ENCODE data around the gene TBC1D4.

The TBC1D4 gene

DNA sequence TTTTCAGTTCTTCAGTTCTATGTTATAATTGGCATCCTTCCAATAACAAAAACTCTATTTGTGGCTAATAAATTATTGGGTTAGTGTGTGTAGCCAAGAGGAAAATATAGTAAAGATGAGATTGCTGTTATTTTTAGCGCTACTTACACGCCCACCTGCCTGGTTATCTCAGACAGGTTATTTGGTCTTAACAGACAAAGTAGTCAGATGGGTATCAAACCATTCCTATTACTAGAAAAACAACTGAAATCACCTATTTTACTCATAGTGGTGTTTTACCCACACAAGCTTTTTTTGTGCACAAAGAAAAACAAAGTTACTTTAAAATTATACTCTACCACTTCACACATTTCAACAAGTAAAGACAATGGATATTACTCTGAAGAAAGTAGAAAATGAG, 151.2 kb downstream of the TBC1D4 start:
- no peak overlapping the region for H3K4me3 ChIP-seq (ENCODE audit: low read depth, low read length)
- TF ChIP-seq, protein P1, sequence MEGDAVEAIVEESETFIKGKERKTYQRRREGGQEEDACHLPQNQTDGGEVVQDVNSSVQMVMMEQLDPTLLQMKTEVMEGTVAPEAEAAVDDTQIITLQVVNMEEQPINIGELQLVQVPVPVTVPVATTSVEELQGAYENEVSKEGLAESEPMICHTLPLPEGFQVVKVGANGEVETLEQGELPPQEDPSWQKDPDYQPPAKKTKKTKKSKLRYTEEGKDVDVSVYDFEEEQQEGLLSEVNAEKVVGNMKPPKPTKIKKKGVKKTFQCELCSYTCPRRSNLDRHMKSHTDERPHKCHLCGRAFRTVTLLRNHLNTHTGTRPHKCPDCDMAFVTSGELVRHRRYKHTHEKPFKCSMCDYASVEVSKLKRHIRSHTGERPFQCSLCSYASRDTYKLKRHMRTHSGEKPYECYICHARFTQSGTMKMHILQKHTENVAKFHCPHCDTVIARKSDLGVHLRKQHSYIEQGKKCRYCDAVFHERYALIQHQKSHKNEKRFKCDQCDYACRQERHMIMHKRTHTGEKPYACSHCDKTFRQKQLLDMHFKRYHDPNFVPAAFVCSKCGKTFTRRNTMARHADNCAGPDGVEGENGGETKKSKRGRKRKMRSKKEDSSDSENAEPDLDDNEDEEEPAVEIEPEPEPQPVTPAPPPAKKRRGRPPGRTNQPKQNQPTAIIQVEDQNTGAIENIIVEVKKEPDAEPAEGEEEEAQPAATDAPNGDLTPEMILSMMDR (IDR thresholded peaks at IDR 0.05; ENCODE audit: low read depth, low read length): no peak

DNA sequence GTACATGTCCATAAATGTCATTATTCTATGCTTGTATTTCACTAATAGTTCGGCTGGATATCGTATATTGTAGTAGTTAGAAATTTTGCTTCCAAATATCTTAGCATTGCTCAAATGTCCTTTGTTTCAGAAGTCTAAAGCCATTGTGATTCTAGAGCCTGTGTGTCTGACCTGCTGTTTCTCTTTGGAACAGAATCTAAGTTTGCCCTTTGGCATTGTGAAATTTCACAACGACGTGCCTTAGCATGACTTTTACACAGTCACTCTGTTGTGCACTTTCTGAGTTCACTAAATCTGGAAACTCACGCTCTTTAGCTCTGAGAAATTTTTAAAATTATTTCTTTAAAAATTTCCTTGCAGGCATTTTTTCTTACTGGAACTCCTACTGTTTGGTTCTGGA, 152.2 kb downstream of the TBC1D4 start:
- H3K4me3 ChIP-seq (ENCODE audit: low read depth, low read length): no peak overlapping the region
- TF ChIP-seq, protein P1 (IDR thresholded peaks at IDR 0.05; ENCODE audit: low read depth, low read length): no peak

DNA sequence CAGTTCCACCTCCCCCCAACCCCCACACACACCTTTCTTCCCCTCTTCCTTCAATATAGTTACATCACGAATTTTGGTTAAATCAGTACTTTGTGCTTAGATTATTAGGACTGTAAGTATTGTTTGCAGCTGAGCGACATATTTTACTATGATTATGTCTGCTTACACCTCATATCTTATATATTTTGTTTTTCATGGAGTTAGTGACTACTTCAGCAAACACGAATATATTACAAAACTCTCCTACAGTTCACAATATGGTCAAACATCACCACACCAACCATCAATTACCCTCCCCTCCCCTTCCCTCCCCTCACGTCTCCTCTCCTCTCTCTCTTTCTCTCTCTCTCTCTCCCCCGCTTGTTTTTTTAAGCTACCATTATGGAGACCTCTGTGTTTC, 152.9 kb downstream of the TBC1D4 start:
- TF ChIP-seq, protein P1 (IDR thresholded peaks at IDR 0.05; ENCODE audit: low read depth, low read length): no peak
- H3K4me3 ChIP-seq (ENCODE audit: low read depth, low read length): no peak overlapping the region

DNA sequence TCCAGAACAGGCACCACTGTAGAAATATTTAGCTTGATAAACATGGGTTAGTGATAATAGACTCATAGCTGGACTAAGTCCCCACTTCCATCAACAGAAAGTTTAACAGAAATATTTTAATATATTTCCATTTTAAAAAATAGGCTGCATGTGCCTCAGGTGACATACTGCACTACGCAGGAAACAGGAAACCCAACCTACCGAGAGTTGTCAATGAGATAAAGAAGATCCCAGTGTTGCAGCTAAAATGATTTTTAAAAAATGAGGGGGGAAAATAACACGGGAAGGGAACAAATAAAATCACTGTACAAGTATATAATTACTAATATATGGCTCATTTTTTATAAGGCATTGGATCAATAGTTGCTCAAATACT, 154.8 kb downstream of the TBC1D4 start:
- no peak overlapping the region for H3K4me3 ChIP-seq (ENCODE audit: low read depth, low read length)
- TF ChIP-seq, protein P1 (IDR thresholded peaks at IDR 0.05; ENCODE audit: low read depth, low read length): no peak

DNA sequence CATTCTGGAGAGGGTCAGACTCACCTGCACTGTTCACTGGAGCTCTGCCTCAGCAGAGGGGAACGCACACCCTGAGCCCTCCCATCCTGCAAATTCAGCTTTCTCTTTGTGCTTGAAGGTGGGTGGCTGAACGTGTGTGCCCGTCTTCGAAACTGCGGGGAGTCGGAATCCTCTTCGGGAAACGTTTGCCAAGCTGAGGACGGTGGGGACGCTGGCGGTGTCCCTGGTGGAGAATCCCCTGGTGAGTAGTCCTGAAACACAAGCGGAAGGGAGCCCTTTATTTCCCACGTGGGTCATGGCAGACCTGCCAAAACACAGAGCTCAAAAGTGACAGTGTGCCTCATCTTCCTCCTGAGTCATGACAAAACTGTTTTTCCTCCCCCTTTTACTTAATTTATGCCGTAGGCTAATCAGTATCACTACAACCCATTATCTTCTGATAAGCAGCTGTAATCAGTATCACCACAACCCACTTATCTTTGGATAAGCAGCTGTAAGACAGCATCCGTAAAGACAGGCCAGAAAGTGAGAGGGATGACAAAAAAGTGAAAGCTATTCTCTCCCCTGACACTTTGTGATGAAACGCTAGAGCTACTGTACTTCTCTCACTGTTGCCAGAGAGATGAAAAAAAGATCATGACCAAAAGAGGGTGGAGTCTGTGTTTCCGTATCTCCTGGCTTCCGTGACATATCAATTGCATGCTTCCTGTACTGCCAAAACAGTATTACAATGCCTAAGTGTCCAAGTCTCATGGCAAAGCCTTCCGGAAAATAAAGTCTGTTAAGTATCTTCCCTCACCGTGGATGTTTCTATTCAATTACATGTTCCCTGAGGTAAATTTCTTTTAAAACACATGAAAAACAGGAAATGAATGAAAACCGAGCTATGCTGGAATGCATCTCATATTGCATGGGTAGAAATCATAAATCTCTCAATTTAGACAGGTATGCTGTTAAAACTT, 155.5 kb downstream of the TBC1D4 start:
- H3K4me3 ChIP-seq (ENCODE audit: low read depth, low read length): no peak overlapping the region
- TF ChIP-seq, protein P1 (IDR thresholded peaks at IDR 0.05; ENCODE audit: low read depth, low read length): no peak

DNA sequence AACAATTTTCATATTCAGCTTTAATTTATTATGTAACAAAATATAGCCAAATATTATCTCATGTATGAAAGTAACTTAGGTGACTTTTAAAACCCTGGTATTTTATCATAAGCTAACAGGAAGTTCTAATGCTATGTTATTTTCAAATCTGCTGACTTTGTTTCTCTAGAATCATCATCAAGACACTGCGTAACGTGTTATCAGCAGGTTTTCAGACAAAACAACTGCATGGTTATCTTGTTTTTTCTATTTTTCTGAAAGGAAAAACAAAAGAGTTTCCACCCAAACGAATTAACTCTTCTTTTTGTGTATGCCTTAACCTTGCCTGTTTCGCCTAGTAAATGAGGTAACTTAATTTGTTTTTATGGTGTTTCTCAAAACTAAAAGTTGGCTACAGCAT, 156.3 kb downstream of the TBC1D4 start:
- TF ChIP-seq, protein P1 (IDR thresholded peaks at IDR 0.05; ENCODE audit: low read depth, low read length): no peak

DNA sequence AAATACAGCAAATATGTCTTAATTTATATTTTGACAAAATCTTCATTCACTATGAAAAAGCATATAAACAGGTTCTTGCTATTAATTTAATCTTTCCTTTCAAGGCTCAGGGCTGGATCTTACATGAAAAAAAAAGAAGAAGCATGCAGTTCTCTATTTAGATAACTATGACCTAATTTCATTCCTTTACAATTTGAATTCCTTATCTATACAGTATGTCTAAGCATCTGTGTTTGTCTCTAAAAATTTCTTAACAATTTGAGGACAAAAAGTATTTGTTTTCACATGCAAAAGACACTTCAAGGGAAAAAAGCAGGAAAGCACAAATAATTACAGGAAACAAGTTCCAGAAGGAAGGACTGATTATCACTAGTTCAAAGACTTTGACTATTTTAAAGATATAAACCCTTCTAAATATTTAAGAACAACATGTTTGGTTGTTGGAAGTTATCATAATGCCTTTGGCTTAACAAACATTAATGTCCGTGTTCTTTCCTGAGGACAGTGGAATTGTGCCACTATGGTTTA, 157.5 kb downstream of the TBC1D4 start:
- TF ChIP-seq, protein P1 (IDR thresholded peaks at IDR 0.05; ENCODE audit: low read depth, low read length): no peak
- no peak overlapping the region for H3K4me3 ChIP-seq (ENCODE audit: low read depth, low read length)

More for the DNA sequence above, 156.3 kb downstream of the TBC1D4 start:
- H3K4me3 ChIP-seq (ENCODE audit: low read depth, low read length): no peak overlapping the region

Measured in WI38 (cell line).